ENCODE measurements around the gene ERP27.

Gene ERP27

GRCh38 chr12:14900521-14901227 lies 37.7 kb downstream of the ERP27 start:
- no peak for DNase-seq

GRCh38 chr12:14896521-14897169 lies 41.7 kb downstream of the ERP27 start:
- DNase-seq = peak; percentile 50 to 88

DNA sequence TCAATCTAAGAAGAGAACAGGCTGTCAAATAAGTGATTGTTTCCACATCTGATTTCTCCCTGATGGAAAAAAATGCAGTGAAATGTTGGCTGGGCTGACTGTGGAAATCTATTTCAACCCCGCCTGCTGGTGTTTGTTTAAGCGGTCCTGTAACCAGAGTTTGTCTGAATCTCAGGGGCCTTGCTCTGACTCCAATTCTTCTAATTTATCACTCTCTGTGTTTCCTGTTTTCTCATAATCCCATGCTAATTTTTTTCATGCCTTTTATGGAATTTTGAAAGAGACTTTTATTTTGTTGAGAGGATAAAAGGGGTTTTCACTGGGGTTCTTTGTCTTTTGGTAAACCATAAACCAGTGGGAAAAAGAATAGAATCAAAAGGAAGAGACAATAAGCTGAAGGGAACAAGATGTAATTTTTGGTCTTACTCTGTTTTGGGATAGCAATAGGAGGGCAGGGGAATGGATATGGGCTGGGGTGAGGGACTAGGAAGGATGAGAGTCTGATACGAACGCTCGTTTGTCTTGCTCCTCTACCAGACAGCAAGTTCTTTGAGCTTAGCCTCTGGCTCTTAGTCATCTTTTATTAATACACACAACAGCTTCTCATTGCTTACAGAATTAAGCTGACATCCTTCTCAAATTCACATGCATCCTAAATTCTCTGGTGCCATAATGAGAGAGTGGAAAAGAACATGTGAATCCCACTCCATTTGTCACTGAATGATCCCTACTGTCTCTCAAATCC lies 44.7 kb downstream of the ERP27 start:
- DNase-seq = peak in 1 of 2 experiments; percentile 7

DNA sequence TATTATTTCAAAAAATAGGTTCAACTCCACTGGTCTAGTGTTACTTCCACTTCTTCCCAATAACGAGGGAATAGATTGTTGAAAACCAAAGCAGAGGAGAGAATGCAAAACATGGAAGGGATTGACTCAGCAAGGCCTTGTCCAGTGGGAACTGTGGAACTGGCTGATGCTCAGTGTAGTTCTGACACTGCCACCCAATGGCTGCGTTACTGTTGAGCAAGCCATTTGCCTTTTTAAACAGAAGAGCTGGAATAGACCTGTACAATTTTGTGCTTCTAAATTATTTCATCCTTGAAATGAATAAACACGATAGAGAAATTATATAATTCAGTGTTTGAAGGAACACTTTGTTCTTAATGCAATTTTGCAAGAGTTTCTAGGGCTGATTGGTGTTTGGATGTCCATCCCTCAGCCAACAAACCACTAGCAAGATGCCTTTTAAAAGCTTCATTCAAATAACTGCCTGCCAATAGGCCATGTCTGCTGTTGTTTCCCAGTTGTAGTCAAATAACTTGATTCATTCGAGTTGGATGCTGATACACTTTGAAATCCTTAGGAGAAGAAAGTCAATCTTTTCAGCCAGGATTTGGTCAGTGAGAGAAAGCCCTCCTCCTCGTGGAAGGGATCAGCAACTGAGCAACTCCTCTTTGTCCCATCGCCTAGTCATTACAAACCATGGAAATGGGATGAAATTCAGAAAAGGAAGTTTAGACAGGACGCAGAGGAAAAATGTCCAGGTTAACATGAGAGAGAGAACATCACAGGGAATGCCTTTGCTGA lies 45.4 kb downstream of the ERP27 start:
- DNase-seq = peak in 1 of 2 experiments; percentile 28

GRCh38 chr12:14890701-14891100 lies 47.6 kb downstream of the ERP27 start:
- DNase-seq = no peak

- peak in 1 of 2 experiments; percentile 63 for DNase-seq
Measured at GRCh38 chr12:14886271-14886670, 52.1 kb downstream of the ERP27 start.

- DNase-seq = peak; percentile 54 to 83
Measured at GRCh38 chr12:14885718-14886221, 52.6 kb downstream of the ERP27 start, which contains the start of gene MGP. Gene MGP, minus strand, starts transcription at chr12:14885854. Its CDS starts 63 bp downstream, at chr12:14885791.

GRCh38 chr12:14884458-14884878 lies 53.9 kb downstream of the ERP27 start:
- DNase-seq = peak; percentile 82 to 91

- DNase-seq = peak; percentile 89 to 92
Measured at GRCh38 chr12:14883686-14884085, 54.7 kb downstream of the ERP27 start.

DNA sequence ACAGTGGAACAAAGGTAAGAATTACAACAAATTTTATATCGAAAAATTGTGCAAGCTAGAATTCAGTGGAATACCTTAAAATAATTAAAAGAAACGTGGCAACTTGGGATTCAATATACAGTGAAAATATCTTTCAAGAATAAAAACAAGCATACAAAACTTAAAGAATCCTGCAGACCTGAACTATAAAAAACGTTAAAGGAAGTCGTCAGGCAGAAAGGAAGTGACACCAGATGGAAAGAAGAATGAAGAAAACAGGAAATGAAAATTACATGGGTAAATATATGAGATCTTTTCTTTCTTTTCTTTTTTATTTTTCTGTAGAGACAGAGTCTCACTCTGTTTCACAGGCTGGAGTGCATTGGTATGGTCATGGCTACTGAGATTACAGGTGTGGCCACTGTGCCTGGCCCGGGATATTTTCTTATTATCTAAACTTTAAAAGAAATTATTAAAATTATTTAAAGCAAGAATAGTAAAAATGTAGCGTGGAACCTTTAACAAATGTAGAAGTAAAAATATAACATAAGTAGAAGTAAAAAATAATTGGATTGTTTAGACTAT lies 57.4 kb downstream of the ERP27 start:
- DNase-seq = no peak

- DNase-seq = no peak
Measured at GRCh38 chr12:14879222-14879933, 59.0 kb downstream of the ERP27 start.

GRCh38 chr12:14878488-14878887 lies 59.8 kb downstream of the ERP27 start:
- no peak for DNase-seq

- DNase-seq = no peak
Measured at GRCh38 chr12:14876833-14877232, 61.5 kb downstream of the ERP27 start.

DNA sequence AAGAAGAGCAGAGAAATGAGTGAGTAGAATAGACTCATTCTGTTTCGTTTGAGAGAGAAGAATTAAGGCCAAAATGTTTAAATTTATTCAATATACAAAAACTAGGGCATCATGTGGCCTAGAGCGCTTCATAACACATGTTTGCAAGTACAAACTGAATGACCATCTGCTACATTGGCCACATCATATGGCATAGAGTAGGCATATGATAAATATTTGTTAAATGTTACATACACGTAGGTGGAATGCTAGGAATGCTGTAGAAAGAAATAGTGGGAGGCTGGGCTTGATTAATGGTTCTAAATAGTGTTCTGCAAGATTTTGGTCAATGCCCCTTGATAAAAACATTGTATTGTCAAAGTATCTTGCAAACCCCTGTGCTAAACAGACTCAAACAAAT lies 63.5 kb downstream of the ERP27 start:
- peak in 1 of 2 experiments; percentile 53 for DNase-seq

DNA sequence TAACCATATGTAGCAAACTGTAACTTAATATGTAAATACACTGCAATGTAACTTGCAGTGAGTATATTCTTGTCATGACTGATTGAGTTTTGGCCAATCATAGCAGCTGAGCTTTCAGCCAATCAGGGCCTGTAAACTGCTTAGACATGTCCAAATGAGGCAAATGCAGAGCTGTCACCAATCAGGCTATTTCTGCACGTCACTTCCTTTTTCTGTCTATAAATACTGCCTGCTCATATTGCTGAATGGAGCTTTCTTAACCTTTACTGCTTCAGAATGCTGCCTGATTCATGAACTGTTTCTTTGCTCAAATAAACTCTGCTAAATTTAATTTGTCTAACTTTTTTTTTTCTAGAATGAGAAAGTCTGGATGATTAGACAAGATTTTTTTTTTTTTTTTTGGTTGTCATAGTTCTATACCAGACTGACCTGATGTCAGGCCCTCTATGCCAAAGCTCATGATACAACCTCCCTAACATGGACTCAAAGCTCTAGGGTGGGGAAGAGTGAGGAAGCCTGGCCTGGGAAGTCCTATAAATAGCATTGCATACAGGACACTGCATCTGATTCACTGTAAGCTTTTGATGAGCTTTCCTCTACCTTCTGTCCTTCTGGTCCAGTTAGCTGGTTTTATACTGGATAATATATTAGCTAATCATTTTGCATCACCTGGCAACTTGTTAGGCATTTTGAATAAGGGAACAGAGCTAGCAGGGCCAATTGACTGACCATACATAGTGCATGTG lies 64.7 kb downstream of the ERP27 start:
- DNase-seq = peak in 1 of 2 experiments; percentile 34

- no peak for DNase-seq
Measured at GRCh38 chr12:14871886-14872285, 66.5 kb downstream of the ERP27 start.

GRCh38 chr12:14871247-14871646 lies 67.1 kb downstream of the ERP27 start:
- DNase-seq = no peak

DNA sequence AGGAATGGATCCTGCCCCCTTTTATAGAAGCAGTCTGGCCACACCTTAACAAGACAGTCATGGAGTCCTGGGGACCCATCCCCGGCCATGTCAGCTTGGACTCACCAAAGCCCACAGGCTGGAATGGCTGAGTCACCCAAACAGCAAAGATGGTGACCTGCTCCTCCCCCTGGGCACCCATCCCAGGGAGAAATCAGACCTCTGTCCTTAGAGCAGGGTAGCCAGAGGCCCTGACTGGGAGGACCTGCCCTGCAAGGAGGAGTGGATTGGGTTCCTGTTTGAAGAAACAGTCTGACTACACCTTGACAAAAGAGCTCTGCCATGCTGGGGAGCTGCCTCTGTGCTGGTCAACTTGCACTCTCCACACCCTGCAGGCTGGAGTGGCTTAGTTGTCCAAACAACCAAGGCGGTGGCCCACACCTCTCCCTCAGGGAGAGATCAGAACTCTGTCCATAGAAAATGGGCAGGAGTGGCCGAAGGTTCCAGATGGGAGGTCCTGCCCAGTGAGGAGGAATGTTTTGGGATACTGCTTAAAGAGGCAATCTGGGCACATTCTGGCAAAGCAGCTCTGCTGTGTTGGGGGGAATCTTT lies 69.3 kb downstream of the ERP27 start:
- no peak for DNase-seq
